22Rv1 (cell line): ENCODE data around the gene FOXP1.

Experiments
- ZFX ChIP-seq: fragments of 450-650 bp; IDR thresholded peaks from 2 replicates; pipeline ENCODE4 v1.6.1; 2017; ENCODE audit warnings: antibody characterized with exemption, borderline replicate concordance
- TF ChIP-seq, protein P1 (sequence below): fragments of 450-650 bp; IDR thresholded peaks from 2 replicates; pipeline ENCODE4 v1.5.1; 2017; ENCODE audit warnings: mild to moderate bottlenecking

DNA sequence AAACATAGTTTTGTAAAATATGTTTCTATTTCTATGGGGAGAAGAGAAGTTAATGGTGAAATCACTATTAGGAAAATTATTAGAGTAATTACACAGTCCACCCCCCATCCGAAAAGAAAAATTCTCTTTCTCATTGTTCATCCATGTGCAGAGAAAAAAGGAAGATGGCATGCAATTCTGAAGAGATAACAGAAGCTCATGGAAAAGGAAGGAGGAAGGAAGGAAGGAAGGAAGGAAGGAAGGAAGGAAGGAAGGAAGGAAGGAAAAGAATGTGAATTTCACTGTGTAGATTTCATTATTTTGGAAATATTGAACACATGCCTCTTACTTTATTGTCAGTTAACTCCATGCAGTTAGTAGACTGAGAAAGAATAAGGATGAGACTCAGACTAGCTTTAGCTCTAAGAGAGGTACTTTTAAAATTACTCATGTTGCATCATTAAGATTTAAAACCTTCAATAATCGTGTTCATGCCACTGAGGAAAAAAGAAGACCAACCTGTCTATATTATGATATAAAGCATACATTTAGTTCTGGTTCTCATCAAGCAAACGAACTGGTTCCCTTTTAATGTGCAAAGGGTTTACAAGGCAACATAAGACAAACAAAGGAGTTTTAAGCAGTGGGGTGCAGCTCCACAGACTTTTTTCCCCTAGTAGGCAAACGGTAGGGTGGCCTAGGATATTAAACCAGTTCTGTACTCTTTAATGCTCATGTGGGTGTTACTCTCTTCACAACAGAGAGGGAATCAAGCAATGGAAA is 379.6 kb downstream of the FOXP1 start:
- TF ChIP-seq, protein P1, sequence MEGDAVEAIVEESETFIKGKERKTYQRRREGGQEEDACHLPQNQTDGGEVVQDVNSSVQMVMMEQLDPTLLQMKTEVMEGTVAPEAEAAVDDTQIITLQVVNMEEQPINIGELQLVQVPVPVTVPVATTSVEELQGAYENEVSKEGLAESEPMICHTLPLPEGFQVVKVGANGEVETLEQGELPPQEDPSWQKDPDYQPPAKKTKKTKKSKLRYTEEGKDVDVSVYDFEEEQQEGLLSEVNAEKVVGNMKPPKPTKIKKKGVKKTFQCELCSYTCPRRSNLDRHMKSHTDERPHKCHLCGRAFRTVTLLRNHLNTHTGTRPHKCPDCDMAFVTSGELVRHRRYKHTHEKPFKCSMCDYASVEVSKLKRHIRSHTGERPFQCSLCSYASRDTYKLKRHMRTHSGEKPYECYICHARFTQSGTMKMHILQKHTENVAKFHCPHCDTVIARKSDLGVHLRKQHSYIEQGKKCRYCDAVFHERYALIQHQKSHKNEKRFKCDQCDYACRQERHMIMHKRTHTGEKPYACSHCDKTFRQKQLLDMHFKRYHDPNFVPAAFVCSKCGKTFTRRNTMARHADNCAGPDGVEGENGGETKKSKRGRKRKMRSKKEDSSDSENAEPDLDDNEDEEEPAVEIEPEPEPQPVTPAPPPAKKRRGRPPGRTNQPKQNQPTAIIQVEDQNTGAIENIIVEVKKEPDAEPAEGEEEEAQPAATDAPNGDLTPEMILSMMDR = no peak
- TF ChIP-seq ZFX = no peak
